Skeletal muscle tissue (tissue), 5 donors: ENCODE data around the gene SPHK1. TPM values are rescaled to one million over a fixed set of nuclear protein-coding genes. Genes with fewer than 3 reads are reported as not detected.

Experiments used
- H3K27ac ChIP-seq: one replicate; pipeline ENCODE4 v1.7.0; 2013; ENCODE audit warnings: mild to moderate bottlenecking, low read depth, low read length, inconsistent platforms
- H3K27me3 ChIP-seq, 3 donors: one replicate each; pipeline ENCODE4 v1.7.0; 2013; ENCODE audit warnings: low read length in 3 of 3; ENCODE audit not compliant: control insufficient read depth in 3 of 3, insufficient read depth in 3 of 3
- H3K36me3 ChIP-seq, 3 donors: one replicate each; pipeline ENCODE4 v1.7.0; 2013; ENCODE audit warnings: low read length in 3 of 3; ENCODE audit not compliant: control insufficient read depth in 3 of 3, insufficient read depth in 3 of 3
- H3K4me1 ChIP-seq, 3 donors: one replicate each; pipeline ENCODE4 v1.7.0; 2013; ENCODE audit warnings: low read length in 3 of 3, mild to moderate bottlenecking in 3 of 3; ENCODE audit not compliant: control insufficient read depth in 3 of 3, insufficient read depth in 3 of 3
- H3K4me3 ChIP-seq, 3 donors: one replicate each; pipeline ENCODE4 v1.7.0; 2013; ENCODE audit warnings: low read length in 3 of 3
- H3K9ac ChIP-seq, 3 donors: one replicate each; pipeline ENCODE4 v1.7.0; 2013; ENCODE audit warnings: low read length in 3 of 3, mild to moderate bottlenecking in 3 of 3, moderate library complexity in 2 of 3, low read depth in 1 of 3
- H3K9me3 ChIP-seq, 3 donors: one replicate each; pipeline ENCODE4 v1.7.0; 2013; ENCODE audit warnings: low read length in 3 of 3; ENCODE audit not compliant: control insufficient read depth in 3 of 3
- small RNA-seq: library from RNA; depleted of rRNA; stranded (forward); fragments of <200 nt; gene quantifications from one replicate; pipeline ENCODE3, GENCODE V24; 2014
- total RNA-seq: library from RNA; depleted of rRNA; stranded (reverse); fragments of >200 nt; gene quantifications from one replicate; pipeline ENCODE4 v1.2.3, GENCODE V29; 2014
- donor health status: Osteomylitis.

Gene SPHK1
- total RNA-seq, 1 donor from 2014 or later, result 2.1 TPM

- Histone ChIP-seq H3K4me1 (peaks cover 20 to 62% (median 53%) of the 10 kb centered on the region in 3 donors), H3K27ac (peak overlapping the region; percentile 54), H3K9ac (peak overlapping the region in 2 of 3 donors; percentile 44 to 69), H3K27me3 (no peaks in the 10 kb centered on the region), H3K9me3 (no peaks in the 10 kb centered on the region), H3K36me3 (peaks cover 0 to 2% (median 0%) of the 10 kb centered on the region in 3 donors), H3K4me3 (no peak overlapping the region)
Observed at GRCh38 chr17:76431509-76431908, 47.1 kb downstream of the SPHK1 start.

- H3K9ac ChIP-seq, result peak overlapping the region in 2 of 3 donors; percentile 44 to 69
- peak overlapping the region in 2 of 3 donors; percentile 4 to 42 for H3K4me3 ChIP-seq
- peaks cover 0 to 2% (median 0%) of the 10 kb centered on the region in 3 donors for H3K36me3 ChIP-seq
- H3K9me3 ChIP-seq, result no peaks in the 10 kb centered on the region
- no peaks in the 10 kb centered on the region for H3K27me3 ChIP-seq
- peak overlapping the region; percentile 54 for H3K27ac ChIP-seq
- peaks cover 20 to 62% (median 53%) of the 10 kb centered on the region in 3 donors for H3K4me1 ChIP-seq
Observed at GRCh38 chr17:76432004-76432403, 47.6 kb downstream of the SPHK1 start.

- Histone ChIP-seq H3K36me3 (peaks cover 0 to 2% (median 0%) of the 10 kb centered on the region in 3 donors), H3K9me3 (no peaks in the 10 kb centered on the region), H3K4me1 (peaks cover 15 to 61% (median 48%) of the 10 kb centered on the region in 3 donors), H3K27me3 (no peaks in the 10 kb centered on the region), H3K27ac (peak overlapping the region; percentile 54), H3K4me3 (peak overlapping the region in 1 of 3 donors; percentile 4), H3K9ac (no peak overlapping the region)
Observed at GRCh38 chr17:76432712-76433336, 48.4 kb downstream of the SPHK1 start.

- Histone ChIP-seq H3K27me3 (no peaks in the 10 kb centered on the region), H3K27ac (no peak overlapping the region), H3K9ac (no peak overlapping the region), H3K36me3 (peaks cover 0 to 2% (median 0%) of the 10 kb centered on the region in 3 donors), H3K4me3 (no peak overlapping the region), H3K4me1 (peaks cover 17 to 62% (median 48%) of the 10 kb centered on the region in 3 donors), H3K9me3 (no peaks in the 10 kb centered on the region)
Observed at GRCh38 chr17:76433693-76434092, 49.3 kb downstream of the SPHK1 start.

- no peaks in the 10 kb centered on the region for H3K9me3 ChIP-seq
- peaks cover 0 to 2% (median 0%) of the 10 kb centered on the region in 3 donors for H3K36me3 ChIP-seq
- H3K4me3 ChIP-seq, result no peak overlapping the region
- H3K27ac ChIP-seq, result no peak overlapping the region
- no peaks in the 10 kb centered on the region for H3K27me3 ChIP-seq
- H3K9ac ChIP-seq, result no peak overlapping the region
- H3K4me1 ChIP-seq, result peaks cover 18 to 60% (median 49%) of the 10 kb centered on the region in 3 donors
Observed at GRCh38 chr17:76434870-76435269, 50.5 kb downstream of the SPHK1 start.

GRCh38 chr17:76435751-76436150 is 51.3 kb downstream of the SPHK1 start:
- Histone ChIP-seq H3K4me1 (peaks cover 17 to 57% (median 43%) of the 10 kb centered on the region in 3 donors), H3K4me3 (no peak overlapping the region), H3K27me3 (no peaks in the 10 kb centered on the region), H3K36me3 (peaks cover 0 to 2% (median 0%) of the 10 kb centered on the region in 3 donors), H3K9me3 (no peaks in the 10 kb centered on the region), H3K27ac (no peak overlapping the region), H3K9ac (no peak overlapping the region)

Small RNAs within 50 kb of the gene (small RNA-seq; reads per million reads assigned to genes)
- gene RNU6-24P, result not detected

Other genes starting within 250 kb of the SPHK1 start
- under 0.01 TPM for gene FOXJ1, start 243.4 kb upstream of the SPHK1 start, total RNA-seq
- 6.8 TPM for gene RNF157, start 144.1 kb upstream of the SPHK1 start, total RNA-seq
- gene UBALD2, start 119.3 kb upstream of the SPHK1 start, total RNA-seq, result 2.6 TPM
- 2.1 TPM for gene QRICH2, start 76.3 kb upstream of the SPHK1 start, total RNA-seq
- gene PRPSAP1, start 30.7 kb upstream of the SPHK1 start, total RNA-seq, result 24.0 TPM
- gene UBE2O, start 68.5 kb downstream of the SPHK1 start, total RNA-seq, result 20.9 TPM
- gene AANAT, start 83.0 kb downstream of the SPHK1 start, total RNA-seq, result not detected
- gene RHBDF2, start 116.8 kb downstream of the SPHK1 start, total RNA-seq, result 3.7 TPM
- 8.9 TPM for gene CYGB, start 153.1 kb downstream of the SPHK1 start, total RNA-seq
- gene PRCD, start 155.4 kb downstream of the SPHK1 start, total RNA-seq, result 0.52 TPM
- 2.6 TPM for gene ST6GALNAC2, start 201.3 kb downstream of the SPHK1 start, total RNA-seq